Activated CD4-positive, alpha-beta T cell treated with anti-CD3 and anti-CD28 coated beads, Interleukin-2, amount 50 U/mL, for 4 hours (primary cell): ENCODE measurements around the gene GSG1L.

Experiments
- DNase-seq, 2 experiments: peaks; one replicate each; pipeline ENCODE4 v3.0.0-alpha.2; 2020

The GSG1L gene

DNA sequence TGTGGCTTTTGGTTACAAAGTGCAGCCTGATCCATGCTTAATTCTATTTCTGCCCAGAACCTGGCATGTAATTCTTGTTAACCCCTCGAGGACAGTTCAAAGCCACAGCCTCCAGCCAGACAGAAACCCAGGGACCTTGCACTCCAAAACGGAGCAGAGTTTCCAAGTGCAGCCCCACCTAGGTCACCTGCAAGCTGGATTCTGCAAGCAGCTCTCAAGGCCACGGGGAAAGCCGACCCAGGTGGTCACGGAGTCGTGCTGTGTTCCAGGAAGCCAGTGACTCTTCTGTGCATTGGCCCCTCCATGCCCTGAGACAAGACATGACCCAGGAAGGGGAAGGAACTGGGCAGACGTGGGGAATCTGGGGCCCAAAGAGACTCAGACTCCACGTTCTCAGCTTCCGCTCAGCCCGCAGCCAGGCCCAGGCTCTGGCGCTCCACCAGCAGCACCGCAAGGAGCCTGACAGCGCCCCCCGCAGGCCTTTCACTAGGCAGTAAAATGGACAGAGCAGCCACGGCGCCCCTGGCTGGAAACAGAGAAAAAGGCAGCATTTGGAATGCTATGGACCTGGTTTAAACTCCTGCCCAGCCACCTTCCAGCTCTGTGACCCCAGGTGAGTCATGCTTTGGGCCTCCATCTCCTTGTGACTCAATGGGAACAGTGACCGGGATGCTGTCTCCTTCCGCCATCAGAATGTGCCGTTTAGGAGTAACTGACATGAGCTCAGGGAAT, 27.3 kb upstream of the GSG1L start:
- no peak for DNase-seq

DNA sequence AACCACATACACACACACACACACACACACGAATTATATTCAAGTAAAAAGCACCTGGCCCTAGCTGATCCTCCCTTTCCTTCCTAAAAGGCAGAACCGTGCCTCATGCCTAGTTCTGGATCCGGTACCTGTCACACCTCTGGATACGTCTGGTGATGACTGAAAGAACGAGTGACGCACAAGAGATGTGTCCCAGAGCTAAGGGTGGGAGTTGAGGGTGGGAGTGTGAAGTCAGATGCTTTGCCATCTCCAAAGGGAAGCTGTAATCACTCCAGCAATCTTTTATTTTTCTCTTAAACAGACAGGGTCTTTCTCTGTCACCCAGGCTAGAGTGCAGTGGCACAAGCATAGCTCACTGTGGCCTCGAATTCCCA, 26.5 kb upstream of the GSG1L start:
- DNase-seq, result no peak

GRCh38 chr16:28089205-28089991, 25.9 kb upstream of the GSG1L start:
- no peak for DNase-seq

- no peak for DNase-seq
Observed at GRCh38 chr16:28087675-28088300, 24.3 kb upstream of the GSG1L start.

DNA sequence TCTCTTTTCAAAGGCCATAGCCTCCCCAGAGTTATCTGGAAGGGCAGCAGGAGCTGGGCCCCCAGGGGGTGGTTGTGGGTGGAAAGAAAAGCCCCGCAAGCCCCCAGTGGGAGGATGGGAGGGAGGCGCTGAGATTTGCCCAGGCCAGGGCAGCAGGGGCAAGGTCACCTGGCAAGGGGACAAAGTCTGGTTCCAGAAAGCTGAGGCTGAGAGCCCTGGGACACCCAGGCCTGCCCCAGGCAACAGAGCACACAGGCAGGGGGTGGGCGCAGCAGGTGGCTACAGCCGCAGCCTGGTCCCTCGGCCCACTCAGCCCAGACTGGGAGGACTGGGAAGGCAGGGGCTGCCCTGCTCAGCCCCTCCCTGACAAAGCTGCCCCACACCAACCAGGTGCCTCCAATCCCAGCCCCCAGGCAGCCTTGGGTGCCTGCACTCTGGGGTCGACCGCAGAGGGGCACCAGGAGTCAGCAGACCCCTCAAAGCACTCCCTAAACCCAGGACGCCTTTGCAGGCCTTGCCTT, 23.7 kb upstream of the GSG1L start:
- no peak for DNase-seq

DNA sequence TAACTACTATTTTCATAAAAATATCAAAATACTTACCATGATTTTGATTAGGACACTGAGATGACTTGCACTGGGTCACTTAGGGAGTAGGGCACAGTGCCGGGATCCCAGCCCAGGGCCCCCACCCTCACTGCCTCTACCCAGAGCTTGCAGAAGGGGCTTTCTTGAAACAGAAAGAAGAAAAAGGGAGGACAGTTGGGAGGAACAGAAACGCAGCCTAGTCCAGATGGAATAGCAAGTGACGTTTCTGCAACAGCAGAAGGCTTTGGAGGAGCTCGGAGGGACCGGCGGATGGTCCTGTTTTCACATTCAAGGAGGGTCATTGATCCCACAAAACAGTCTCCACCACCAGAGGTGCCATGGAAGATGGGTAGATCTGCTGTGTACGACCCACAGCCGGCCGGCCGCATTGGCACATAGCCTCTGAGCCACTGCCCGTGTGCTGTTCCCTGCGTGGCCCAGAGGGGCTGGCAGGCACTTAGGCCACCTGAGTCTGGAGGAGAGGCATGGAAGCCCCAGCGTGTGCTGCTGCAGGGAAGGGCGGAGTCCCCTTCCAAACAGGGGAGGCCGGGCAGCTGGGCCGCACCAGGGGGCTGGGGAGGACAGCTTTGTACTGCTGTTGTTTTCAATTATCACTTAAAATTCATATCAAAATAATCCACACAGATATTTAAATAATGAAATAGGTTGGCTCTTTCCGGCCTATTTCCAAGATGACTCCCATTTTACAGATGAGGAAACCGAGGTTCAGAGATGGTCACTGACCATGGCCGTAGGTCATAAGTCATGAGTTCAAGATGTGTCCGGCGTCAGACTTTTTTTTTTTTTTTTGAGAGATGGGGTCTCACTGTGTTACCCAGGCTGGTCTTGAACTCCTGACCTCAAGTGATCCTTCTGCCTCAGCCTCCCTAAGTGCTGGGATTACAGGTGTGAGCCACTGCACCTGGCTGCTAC, 22.9 kb upstream of the GSG1L start:
- no peak for DNase-seq

DNA sequence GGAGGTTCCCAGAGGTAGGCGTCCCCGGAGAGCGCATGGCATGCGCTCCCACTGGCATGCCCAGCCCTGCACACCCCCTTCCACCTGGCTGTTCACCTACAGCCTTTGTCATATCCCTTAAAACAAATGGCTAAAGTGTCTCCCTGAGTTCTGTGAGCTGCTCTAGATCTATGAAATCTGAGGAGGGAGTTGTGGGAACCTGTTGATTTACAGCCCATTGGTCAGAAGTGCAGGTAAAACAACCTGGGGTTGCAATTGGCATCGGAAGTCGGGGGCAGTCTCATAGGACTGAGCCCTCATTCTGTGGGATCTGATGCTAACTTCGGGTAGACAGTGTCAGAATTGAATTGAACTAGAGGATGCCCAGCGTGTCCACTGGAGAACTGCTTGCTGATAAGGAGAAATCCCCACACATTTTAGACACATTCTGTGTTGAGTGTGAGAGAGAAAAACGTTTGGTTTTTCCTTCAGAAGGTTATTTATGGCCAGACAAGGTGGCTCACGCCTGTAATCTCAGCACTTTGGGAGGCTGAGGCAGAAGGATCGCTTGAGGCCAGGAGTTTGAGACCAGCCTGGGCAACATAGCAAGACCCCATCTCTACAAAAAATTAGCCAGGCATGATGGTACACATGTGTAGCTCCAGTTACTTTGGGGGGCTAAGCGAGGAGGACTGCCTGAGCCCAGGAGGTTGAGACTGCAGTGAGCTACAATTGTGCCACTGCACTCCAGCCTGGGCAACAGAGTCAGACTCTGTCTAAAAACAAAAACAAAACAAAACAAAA, 22.1 kb upstream of the GSG1L start:
- DNase-seq, result no peak

DNA sequence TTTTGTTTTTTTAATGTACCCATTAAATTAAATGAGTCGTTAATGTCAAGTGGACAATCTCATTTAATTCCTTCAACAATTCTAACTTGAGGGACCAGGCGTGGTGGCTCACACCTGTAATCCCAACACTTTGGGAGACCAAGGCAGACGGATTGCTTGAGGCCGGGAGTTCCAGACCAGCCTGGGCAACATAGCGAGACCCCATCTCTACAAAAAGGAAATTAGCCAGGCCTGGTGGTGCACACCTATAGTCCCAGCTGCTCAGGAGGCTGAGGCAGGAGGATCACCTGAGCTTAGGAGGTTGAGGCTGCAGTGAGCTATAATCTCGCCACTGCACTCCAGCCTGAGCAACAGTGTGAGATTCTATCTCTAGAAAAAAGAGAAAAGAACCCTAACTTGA, 20.7 kb upstream of the GSG1L start:
- no peak for DNase-seq

- DNase-seq, result no peak
Observed at GRCh38 chr16:28082624-28083023, 19.1 kb upstream of the GSG1L start.

GRCh38 chr16:28081391-28081968, 18.0 kb upstream of the GSG1L start:
- DNase-seq, result no peak

DNA sequence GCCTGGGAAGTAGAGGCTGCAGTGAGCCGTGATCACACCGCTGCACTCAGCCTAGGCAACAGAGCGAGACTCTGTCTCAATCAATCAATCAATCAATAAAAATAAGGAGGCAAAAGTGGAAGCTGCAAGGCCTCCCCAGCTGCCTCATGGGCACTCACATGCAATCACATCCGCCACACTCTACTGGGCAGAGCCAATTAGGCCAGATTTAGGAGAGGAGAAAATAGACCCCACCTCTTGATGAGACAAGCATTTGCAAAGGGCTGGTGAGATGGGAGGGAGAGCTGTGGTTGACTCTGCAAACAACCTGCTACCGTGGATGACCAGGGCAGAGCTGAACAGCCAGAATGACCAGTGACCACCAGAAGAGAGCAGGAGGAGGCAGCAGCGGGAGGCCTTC, 14.7 kb upstream of the GSG1L start:
- DNase-seq, result no peak

DNA sequence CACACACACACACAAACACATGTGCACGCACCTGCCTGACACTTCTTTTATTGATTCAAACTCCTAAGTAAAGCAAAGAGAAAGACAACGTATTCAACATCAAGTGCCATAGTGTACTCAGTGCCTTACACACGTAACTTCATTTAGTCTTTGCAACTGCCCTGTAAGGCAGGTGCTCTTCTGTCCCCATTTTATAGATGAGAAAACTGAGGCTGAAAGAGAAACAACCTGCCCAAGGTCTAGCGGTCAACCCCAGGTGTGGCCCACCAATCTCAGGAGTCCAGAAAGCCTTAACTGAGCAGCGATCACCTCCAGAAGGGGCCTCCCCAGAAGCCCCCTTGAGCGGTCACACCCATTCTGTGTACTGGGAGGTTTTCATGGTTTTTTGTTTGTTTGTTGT, 10.3 kb upstream of the GSG1L start:
- DNase-seq, result no peak

DNA sequence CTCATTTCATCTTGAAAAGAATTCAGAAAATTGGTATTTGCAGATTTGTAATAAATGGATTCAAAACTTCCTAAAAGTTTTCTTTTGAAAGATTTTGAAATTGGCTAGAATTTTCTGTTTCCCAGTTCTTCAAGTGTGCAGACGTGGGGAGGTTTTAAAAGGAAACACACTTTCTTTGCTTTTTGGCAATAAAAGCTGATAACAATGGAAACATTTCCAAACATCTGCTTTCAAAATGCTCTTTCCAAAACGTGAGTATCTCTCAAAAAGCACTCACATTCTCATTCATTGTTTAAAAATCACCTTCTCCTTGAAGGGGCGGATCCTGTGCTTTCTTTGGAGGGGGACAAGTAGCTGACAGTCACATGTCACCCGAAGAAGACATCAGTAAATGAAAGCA, 8.6 kb upstream of the GSG1L start:
- DNase-seq, result no peak

GRCh38 chr16:28069971-28070794, 6.7 kb upstream of the GSG1L start:
- DNase-seq, result no peak

- DNase-seq, result no peak
Observed at GRCh38 chr16:28068976-28069375, 5.5 kb upstream of the GSG1L start.

DNA sequence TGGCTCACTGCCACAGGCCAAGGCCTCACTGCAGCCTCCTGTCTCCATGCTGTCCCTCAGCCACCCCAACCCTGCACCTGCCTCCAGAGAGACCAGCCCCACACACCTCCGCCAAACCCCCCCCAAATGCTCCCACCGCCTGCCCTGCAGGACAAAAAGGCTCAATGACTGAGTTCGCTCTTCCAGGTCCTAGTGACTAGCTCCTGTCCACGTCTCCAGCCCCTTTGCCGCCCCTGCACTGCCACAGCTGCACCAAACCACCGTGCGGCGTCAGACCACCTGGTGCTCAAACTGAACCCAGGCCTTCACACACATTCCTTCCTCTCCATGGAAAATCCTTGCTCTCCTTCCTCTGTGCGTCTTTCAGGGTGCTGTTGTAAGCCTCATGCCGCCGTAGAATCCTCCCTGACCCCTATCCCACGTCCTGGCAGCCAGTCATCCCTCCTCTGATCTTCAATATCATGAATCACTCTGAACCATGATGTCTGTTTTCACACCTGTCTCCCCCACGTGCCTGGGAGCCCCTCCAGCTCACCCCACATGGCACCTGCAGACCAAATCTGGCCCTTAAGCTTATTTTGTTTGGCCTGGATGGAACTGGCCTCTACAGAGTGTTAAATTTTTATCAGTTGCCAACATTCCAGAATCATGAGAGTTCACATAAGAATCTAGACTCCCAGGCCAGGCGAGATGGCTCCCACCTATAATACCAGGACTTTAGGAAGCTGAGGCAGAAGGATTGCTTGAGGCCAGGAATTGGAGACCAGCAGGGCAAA, 4.3 kb upstream of the GSG1L start:
- no peak for DNase-seq

- no peak for DNase-seq
Observed at GRCh38 chr16:28064706-28065249, 1.3 kb upstream of the GSG1L start.

- no peak for DNase-seq
Observed at GRCh38 chr16:28064150-28064549, 636 bp upstream of the GSG1L start.

GRCh38 chr16:28062847-28063521, 530 bp downstream of the GSG1L start:
- DNase-seq, result no peak
